HCEC 1CT (cell line): ENCODE results near the gene SNTG2.
"Not testable (repeated sequence)": the region's sequence is repeated elsewhere in the genome, so short reads cannot be mapped to it uniquely, and the experiment has no call there.

Experiments used
- DNase-seq: peaks from one replicate; pipeline ENCODE4 v3.0.0-alpha.2; 2017

SNTG2 gene

DNA sequence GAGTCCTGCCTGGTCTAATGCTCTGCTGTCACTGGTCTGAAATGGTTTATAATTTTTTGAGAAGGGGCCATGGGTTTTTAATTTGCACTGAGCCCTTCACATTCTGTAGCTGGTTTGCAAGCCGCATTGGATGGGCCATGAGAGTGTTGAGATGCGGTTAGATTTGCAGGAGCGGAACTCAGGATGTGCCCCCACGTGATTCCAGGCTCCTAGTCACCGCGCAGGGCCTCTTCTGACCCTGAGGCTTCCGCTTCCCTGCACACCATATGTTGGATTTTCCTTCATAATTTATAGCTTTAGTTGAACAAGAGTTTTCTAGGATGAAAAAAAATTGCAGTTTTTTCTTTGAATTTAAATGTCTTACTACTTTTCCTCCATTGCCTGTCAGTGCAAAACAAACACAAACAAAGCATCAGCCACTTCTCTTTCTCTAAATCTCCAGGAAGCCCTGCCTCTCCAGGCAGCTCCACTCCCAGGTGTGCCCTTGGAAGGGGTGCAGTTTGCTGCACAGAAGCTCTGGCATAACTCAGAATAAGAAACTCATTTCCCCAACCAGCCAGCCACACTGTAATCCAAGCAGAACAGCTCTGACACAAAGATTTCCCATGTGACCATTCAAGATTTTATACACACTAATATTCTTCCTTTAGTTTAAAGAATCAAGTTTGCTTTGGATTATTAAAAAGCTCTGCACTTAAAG lies 444.2 kb downstream of the SNTG2 start:
- no peak for DNase-seq

- no peak for DNase-seq
These were observed 446.7 kb downstream of the SNTG2 start for GRCh38 chr2:1397350-1397749.

- DNase-seq, result no peak
These were observed 447.5 kb downstream of the SNTG2 start for GRCh38 chr2:1398191-1398590.

- DNase-seq, result no peak
These were observed 450.5 kb downstream of the SNTG2 start for GRCh38 chr2:1400943-1401735.

DNA sequence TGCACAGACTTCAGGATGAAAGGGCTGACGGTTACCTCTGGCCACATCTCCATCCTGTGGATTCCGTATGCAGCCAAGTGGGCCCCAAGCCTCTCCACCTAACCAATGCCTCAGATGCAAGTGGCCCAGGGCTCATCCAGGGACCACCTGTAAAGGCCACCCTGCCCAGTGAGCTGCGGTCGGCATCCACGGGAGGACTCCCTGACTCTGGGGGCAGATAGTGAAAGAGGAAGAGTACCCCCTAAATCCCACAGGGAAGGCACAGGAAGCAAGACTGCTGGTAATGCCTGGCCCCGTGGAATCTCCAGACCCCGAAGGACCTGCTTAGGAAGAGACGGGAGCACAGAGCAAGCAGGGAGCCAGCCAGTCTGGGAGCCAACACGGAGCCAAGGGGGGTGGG lies 451.4 kb downstream of the SNTG2 start:
- DNase-seq, result no peak

GRCh38 chr2:1403565-1403964 lies 452.9 kb downstream of the SNTG2 start:
- no peak for DNase-seq

- no peak for DNase-seq
These were observed 454.5 kb downstream of the SNTG2 start for GRCh38 chr2:1405124-1405523.

DNA sequence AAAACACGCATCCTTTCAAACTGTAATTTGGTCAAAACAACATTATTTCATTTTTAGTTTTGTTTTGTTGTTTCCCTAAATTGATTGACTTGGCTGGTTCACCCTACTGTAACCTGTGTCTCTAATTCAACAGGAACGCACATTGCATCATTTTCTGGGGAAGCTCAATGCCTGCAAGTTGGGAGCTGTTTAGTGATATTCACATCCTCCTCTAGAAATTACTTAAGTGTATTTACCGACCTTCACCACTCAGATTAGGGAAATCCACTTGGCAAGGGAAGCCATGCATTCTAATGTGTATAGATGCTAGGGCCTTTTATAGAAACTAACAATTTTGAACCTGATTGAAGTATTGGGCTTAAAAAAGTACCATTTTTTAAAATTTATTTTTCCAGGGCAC lies 455.3 kb downstream of the SNTG2 start:
- no peak for DNase-seq

DNA sequence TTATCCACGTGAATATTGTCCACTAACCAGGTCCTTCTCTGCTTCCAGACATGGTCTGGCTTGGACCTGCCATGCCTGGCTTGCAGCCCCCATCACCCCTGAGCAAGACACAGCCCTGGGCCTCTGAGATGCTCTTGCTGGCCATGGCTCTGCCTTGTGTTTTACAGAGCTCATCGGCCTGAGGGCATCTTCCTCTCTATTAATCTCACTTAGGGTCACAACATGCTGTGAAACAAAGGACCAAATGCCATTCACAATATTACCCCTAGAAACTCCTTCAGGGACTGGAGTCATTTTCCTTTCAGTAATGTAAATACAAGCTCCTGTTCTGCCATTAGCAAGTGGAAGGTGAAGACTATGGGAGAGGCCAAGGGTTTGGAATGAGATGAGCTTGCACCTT lies 455.8 kb downstream of the SNTG2 start:
- DNase-seq, result no peak

- no peak for DNase-seq
These were observed 457.5 kb downstream of the SNTG2 start for GRCh38 chr2:1407950-1408675.

GRCh38 chr2:1413156-1413710 lies 462.6 kb downstream of the SNTG2 start, which contains the start of gene TPO:
TSS of gene TPO (plus strand) at chr2:1413463. CDS start at chr2:1414409, 946 bp downstream.
- DNase-seq, result no peak

GRCh38 chr2:1414121-1414520 lies 463.5 kb downstream of the SNTG2 start:
- DNase-seq, result no peak

DNA sequence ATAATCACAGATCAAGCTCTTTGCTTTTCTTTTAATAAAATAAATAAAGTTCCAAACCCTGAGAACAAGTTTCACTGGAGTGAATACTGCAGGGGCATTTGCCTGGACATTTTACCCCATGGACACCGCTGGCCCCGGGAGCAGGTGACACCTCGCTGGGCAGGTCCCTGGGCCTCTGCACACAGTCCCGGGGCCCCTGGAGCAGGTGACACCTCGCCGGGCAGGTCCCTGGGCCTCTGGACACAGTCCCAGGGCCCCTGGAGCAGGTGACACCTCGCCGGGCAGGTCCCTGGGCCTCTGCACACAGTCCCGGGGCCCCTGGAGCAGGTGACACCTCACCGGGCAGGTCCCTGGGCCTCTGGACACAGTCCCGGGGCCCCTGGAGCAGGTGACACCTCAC lies 464.3 kb downstream of the SNTG2 start:
- not testable (repeated sequence) for DNase-seq

DNA sequence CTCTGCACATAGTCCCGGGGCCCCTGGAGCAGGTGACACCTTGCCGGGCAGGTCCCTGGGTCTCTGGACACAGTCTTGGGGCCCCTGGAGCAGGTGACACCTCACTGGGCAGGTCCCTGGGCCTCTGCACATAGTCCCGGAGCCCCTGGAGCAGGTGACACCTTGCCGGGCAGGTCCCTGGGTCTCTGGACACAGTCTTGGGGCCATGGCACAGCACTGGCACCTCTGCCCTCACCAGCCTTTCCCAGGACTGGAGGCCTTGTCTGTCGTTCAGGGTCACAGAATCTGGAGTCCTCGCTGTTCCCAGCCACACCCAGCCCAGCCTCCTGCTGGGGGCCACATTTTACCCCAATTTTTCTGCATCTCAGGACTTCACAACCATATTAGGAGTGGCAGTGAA lies 464.9 kb downstream of the SNTG2 start:
- DNase-seq, result no peak
